Keratinocyte (primary cell): ENCODE measurements around the gene ITPR2. TPM values are rescaled to one million over a fixed set of nuclear protein-coding genes. Genes with fewer than 3 reads are reported as not detected.

Source experiments
- DNase-seq: peaks from one replicate; pipeline ENCODE4 v3.0.0-alpha.2; 2011; ENCODE audit warnings: low read depth, missing footprints, low spot score
- FAIRE-seq: peaks from 2 replicates; lab custom pipeline; 2011; peaks lifted over from hg19 to GRCh38; lab: Jason Lieb, UNC
- H2AFZ ChIP-seq: 2 replicates; pipeline ENCODE4 v1.6.0; 2012; ENCODE audit warnings: low read length, control low read depth, inconsistent platforms; ENCODE audit not compliant: control insufficient read depth
- H3K27ac ChIP-seq: 2 replicates; pipeline ENCODE4 v1.5.1; 2011; ENCODE audit warnings: low read length; ENCODE audit not compliant: control insufficient read depth, insufficient read depth
- H3K27me3 ChIP-seq: 3 replicates; pipeline ENCODE4 v1.6.0; 2011; ENCODE audit warnings: low read length; ENCODE audit not compliant: control insufficient read depth, insufficient read depth; ENCODE audit errors: extremely low read depth
- H3K36me3 ChIP-seq, 2 experiments: 2 replicates in 1 of 2; 3 replicates in 1 of 2; pipeline ENCODE4 v1.5.1; 2011; ENCODE audit warnings: low read length in 2 of 2, mild to moderate bottlenecking in 1 of 2; ENCODE audit not compliant: control insufficient read depth in 2 of 2, insufficient read depth in 2 of 2; ENCODE audit errors: extremely low read depth in 1 of 2
- H3K4me1 ChIP-seq: 3 replicates; pipeline ENCODE4 v1.5.1; 2011; ENCODE audit warnings: low read length; ENCODE audit not compliant: control insufficient read depth, insufficient read depth; ENCODE audit errors: extremely low read depth
- H3K4me2 ChIP-seq: 3 replicates; pipeline ENCODE4 v1.6.0; 2011; ENCODE audit warnings: low read depth, low read length; ENCODE audit not compliant: control insufficient read depth, insufficient read depth; ENCODE audit errors: extremely low read depth
- H3K4me3 ChIP-seq, 3 experiments: fragments of 200-600 bp in 1 of 3; sonication (generic) in 1 of 3; 2 replicates in 2 of 3; 3 replicates in 1 of 3; pipeline ENCODE4 v1.5.1; 2011 to 2016; ENCODE audit warnings: low read length in 3 of 3, mild to moderate bottlenecking in 3 of 3, control low read depth in 2 of 3, inconsistent platforms in 1 of 3, low read depth in 1 of 3, mixed read lengths in 1 of 3, mixed run types in 1 of 3, moderate library complexity in 1 of 3; ENCODE audit not compliant: control insufficient read depth in 2 of 3, insufficient read depth in 2 of 3; ENCODE audit errors: extremely low read depth in 1 of 3
- H3K79me2 ChIP-seq: 2 replicates; pipeline ENCODE4 v1.6.0; 2012; ENCODE audit warnings: low read length; ENCODE audit not compliant: control insufficient read depth, insufficient read depth
- H3K9ac ChIP-seq: 3 replicates; pipeline ENCODE4 v1.6.0; 2011; ENCODE audit warnings: low read length; ENCODE audit not compliant: control insufficient read depth, insufficient read depth; ENCODE audit errors: extremely low read depth
- H3K9me1 ChIP-seq: 3 replicates; pipeline ENCODE4 v1.6.0; 2011; ENCODE audit warnings: low read length; ENCODE audit not compliant: control insufficient read depth, insufficient read depth; ENCODE audit errors: extremely low read depth
- H3K9me3 ChIP-seq: 2 replicates; pipeline ENCODE4 v1.5.1; 2012; ENCODE audit warnings: low read depth, low read length; ENCODE audit not compliant: control insufficient read depth
- H4K20me1 ChIP-seq: 3 replicates; pipeline ENCODE4 v1.6.0; 2011; ENCODE audit warnings: low read length; ENCODE audit not compliant: control insufficient read depth, insufficient read depth; ENCODE audit errors: extremely low read depth
- EZH2 ChIP-seq: IDR thresholded peaks from one replicate; pipeline ENCODE4 v1.6.1; 2012; ENCODE audit warnings: inconsistent platforms, mild to moderate bottlenecking, low read length, moderate library complexity
- dilution Hi-C: fragments of 300-500 bp; cut with MboI; formaldehyde crosslinking; loops from one replicate; pipeline ENCODE4 v1.7.0; 2020; ENCODE audit warnings: low sequenced_read_pairs; ENCODE audit not compliant: extremely low pct_ligation_motif_present
- polyA plus RNA-seq, 5 experiments: library from polyadenylated mRNA; depleted of rRNA in 3 of 5; stranded (reverse) in 3 of 5; stranded (forward) in 1 of 5; unstranded in 1 of 5; fragments of >200 nt; gene quantifications; 1 replicate in 1 of 5; 2 replicates in 3 of 5; 3 replicates in 1 of 5; pipeline versions ENCODE4 v1.2.1 to v1.2.3, GENCODE V29; 2011 to 2012; ENCODE audit warnings: missing spikeins in 2 of 5, low read depth in 1 of 5, low replicate concordance in 1 of 5
- TF ChIP-seq, protein P1 (sequence below), 3 experiments: IDR thresholded peaks in 1 of 3; conservative IDR thresholded peaks in 1 of 3; optimal IDR thresholded peaks in 1 of 3; 2 replicates in 2 of 3; 3 replicates in 1 of 3; pipeline versions ENCODE3 to v1.5.1; 2011; ENCODE audit warnings: low read length in 3 of 3, mild to moderate bottlenecking in 3 of 3, moderate library complexity in 2 of 3, control low read depth in 1 of 3, inconsistent platforms in 1 of 3; ENCODE audit not compliant: insufficient read depth in 2 of 3; ENCODE audit errors: extremely low read depth in 1 of 3

The ITPR2 gene
- polyA plus RNA-seq, 1 donor (not counting 4 experiments of a cell fraction or from before 2014, with no cell fraction given), result 7.6 TPM

DNA sequence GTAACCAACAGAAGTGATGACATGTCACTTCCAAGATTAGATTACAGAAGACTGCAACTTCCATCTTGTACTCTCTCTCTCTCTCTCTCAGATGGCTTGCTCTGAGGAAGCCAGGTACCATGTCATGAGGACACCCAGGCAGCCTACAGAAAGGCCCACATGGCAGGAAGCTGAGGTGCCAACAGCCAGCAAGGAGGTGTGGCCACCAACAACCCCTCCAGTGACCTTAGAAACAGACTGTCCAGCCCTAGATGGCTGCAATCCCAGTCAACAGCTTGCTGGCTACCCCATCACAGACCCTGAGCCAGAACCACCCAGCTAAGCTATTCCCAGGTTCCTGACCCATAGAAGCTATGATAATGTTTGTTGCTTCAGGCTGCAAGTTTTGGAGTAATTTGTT is 178.4 kb downstream of the ITPR2 start:
- no peak for DNase-seq
- Histone ChIP-seq H3K9ac (no peak overlapping the region), H3K79me2 (no peaks in the 10 kb centered on the region), H3K9me1 (no peaks in the 10 kb centered on the region), H3K36me3 (peaks cover 0 to 3% of the 10 kb centered on the region in 2 experiments), H3K4me2 (no peak overlapping the region), H4K20me1 (no peaks in the 10 kb centered on the region), H3K4me1 (no peaks in the 10 kb centered on the region), H3K27me3 (no peaks in the 10 kb centered on the region), H3K27ac (no peak overlapping the region), H3K9me3 (no peaks in the 10 kb centered on the region), H2AFZ (no peak overlapping the region), H3K4me3 (no peak overlapping the region)
- no peak for FAIRE-seq
- TF ChIP-seq EZH2, result no peak
- TF ChIP-seq, protein P1, sequence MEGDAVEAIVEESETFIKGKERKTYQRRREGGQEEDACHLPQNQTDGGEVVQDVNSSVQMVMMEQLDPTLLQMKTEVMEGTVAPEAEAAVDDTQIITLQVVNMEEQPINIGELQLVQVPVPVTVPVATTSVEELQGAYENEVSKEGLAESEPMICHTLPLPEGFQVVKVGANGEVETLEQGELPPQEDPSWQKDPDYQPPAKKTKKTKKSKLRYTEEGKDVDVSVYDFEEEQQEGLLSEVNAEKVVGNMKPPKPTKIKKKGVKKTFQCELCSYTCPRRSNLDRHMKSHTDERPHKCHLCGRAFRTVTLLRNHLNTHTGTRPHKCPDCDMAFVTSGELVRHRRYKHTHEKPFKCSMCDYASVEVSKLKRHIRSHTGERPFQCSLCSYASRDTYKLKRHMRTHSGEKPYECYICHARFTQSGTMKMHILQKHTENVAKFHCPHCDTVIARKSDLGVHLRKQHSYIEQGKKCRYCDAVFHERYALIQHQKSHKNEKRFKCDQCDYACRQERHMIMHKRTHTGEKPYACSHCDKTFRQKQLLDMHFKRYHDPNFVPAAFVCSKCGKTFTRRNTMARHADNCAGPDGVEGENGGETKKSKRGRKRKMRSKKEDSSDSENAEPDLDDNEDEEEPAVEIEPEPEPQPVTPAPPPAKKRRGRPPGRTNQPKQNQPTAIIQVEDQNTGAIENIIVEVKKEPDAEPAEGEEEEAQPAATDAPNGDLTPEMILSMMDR (optimal IDR thresholded peaks at IDR 0.05 in 1 of 3, IDR thresholded peaks at IDR 0.05 in 1 of 3, conservative IDR thresholded peaks at IDR 0.05 in 1 of 3; ENCODE audit: extremely low read depth in 1 of 3, insufficient read depth in 2 of 3, low read length in 3 of 3), result no peak
- dilution Hi-C loops, result no loop called here

GRCh38 chr12:26651566-26652188 is 181.3 kb downstream of the ITPR2 start:
- Histone ChIP-seq H3K4me2 (no peak overlapping the region), H3K9me3 (no peaks in the 10 kb centered on the region), H3K36me3 (peaks cover 0 to 5% of the 10 kb centered on the region in 2 experiments), H3K27me3 (no peaks in the 10 kb centered on the region), H2AFZ (no peak overlapping the region), H3K27ac (no peak overlapping the region), H3K79me2 (no peaks in the 10 kb centered on the region), H3K9ac (no peak overlapping the region), H3K4me3 (no peak overlapping the region), H3K4me1 (peaks cover 9% of the 10 kb centered on the region), H4K20me1 (no peaks in the 10 kb centered on the region), H3K9me1 (no peaks in the 10 kb centered on the region)
- FAIRE-seq (peak; percentile 90), DNase-seq (peak; percentile 23)
- TF ChIP-seq, protein P1 (optimal IDR thresholded peaks at IDR 0.05 in 1 of 3, IDR thresholded peaks at IDR 0.05 in 1 of 3, conservative IDR thresholded peaks at IDR 0.05 in 1 of 3; ENCODE audit: extremely low read depth in 1 of 3, insufficient read depth in 2 of 3, low read length in 3 of 3), result peak; percentile 67 to 84 (median 69)
- TF ChIP-seq EZH2, result no peak
- dilution Hi-C loops, result no loop called here
